IMR-90 (cell line): ENCODE measurements around the gene TSPEAR. TPM values are rescaled to one million over a fixed set of nuclear protein-coding genes. Genes with fewer than 3 reads are reported as not detected.
A peak's percentile ranks its signal among the peaks of the same experiment; 100 is the strongest.

Experiments used
- ATAC-seq: fragments of 200-7000 bp; cut with Tn5 transposase; 2 replicates; pipeline ENCODE4 v1.9.1; 2020; ENCODE audit warnings: low read depth, mild to moderate bottlenecking, moderate library complexity
- Bru-seq: library from RNA; stranded (reverse); fragments of 400-500 nt; gene quantifications from one replicate; lab custom pipeline; 2021; lab: Mats Ljungman, UMichigan
- BruChase-seq, 2 experiments: library from RNA; stranded (reverse); fragments of 400-500 nt; gene quantifications; one replicate each; lab custom pipeline; 2021; lab: Mats Ljungman, UMichigan
- BruUV-seq: library from RNA; stranded (reverse); fragments of 400-500 nt; replicated peaks from 2 replicates; lab custom pipeline; 2021; lab: Mats Ljungman, UMichigan
- CTCF ChIA-PET: fragments of 300-600 bp; formaldehyde crosslinking; extraction: SDS; loops from one replicate; lab custom pipeline; 2021; ENCODE audit warnings: antibody characterized with exemption; lab: Yijun Ruan, JAX
- POLR2A ChIA-PET: fragments of 300-600 bp; sonication (Branson Sonifier 250); formaldehyde crosslinking; loops from one replicate; lab custom pipeline; 2022; ENCODE audit warnings: antibody characterized with exemption; ENCODE audit not compliant: unreplicated experiment; lab: Charles Lee
- DNase-seq: peaks from one replicate; pipeline ENCODE4 v3.0.0; 2013
- H2AFZ ChIP-seq: replicated peaks from 2 replicates; pipeline ENCODE3; 2013; ENCODE audit warnings: low read length, mild to moderate bottlenecking; ENCODE audit not compliant: poor library complexity
- H2AK5ac ChIP-seq: 2 replicates; pipeline ENCODE4 v1.6.1; 2013; ENCODE audit warnings: low read depth, low read length, inconsistent platforms
- H2AK9ac ChIP-seq: replicated peaks from 2 replicates; pipeline ENCODE3; 2013; ENCODE audit warnings: mild to moderate bottlenecking, low read depth, low read length, moderate library complexity; ENCODE audit not compliant: poor library complexity
- H2BK120ac ChIP-seq: 2 replicates; pipeline ENCODE4 v1.6.1; 2013; ENCODE audit warnings: low read depth, low read length, inconsistent platforms
- H2BK15ac ChIP-seq: 3 replicates; pipeline ENCODE4 v1.6.1; 2013; ENCODE audit warnings: low read depth, low read length, inconsistent platforms
- H2BK20ac ChIP-seq: 2 replicates; pipeline ENCODE4 v1.6.1; 2013; ENCODE audit warnings: low read depth, mild to moderate bottlenecking, inconsistent platforms, low read length, moderate library complexity
- H2BK5ac ChIP-seq: 2 replicates; pipeline ENCODE4 v1.6.1; 2013; ENCODE audit warnings: mild to moderate bottlenecking, low read depth, low read length, inconsistent platforms; ENCODE audit not compliant: poor library complexity, severe bottlenecking
- H3K14ac ChIP-seq: replicated peaks from 2 replicates; pipeline ENCODE4 v1.6.1; 2013; ENCODE audit warnings: low read depth, low read length, inconsistent platforms
- H3K18ac ChIP-seq: 2 replicates; pipeline ENCODE4 v1.6.1; 2013; ENCODE audit warnings: low read depth, low read length, control low read depth
- H3K23ac ChIP-seq: 2 replicates; pipeline ENCODE4 v1.6.1; 2013; ENCODE audit warnings: low read depth, low read length, inconsistent platforms
- H3K27ac ChIP-seq: 2 replicates; pipeline ENCODE4 v1.5.1; 2013; ENCODE audit warnings: mild to moderate bottlenecking, control low read depth, low read length; ENCODE audit not compliant: insufficient read depth
- H3K27me3 ChIP-seq: 2 replicates; pipeline ENCODE4 v1.6.1; 2013; ENCODE audit warnings: low read length; ENCODE audit not compliant: control insufficient read depth, insufficient read depth
- H3K36me3 ChIP-seq: 2 replicates; pipeline ENCODE4 v1.6.1; 2013; ENCODE audit warnings: low read length, mixed read lengths; ENCODE audit not compliant: control insufficient read depth, insufficient read depth
- H3K4ac ChIP-seq: 2 replicates; pipeline ENCODE4 v1.6.1; 2013; ENCODE audit warnings: low read depth, low read length, inconsistent platforms
- H3K4me1 ChIP-seq: 2 replicates; pipeline ENCODE4 v1.6.1; 2013; ENCODE audit warnings: low read length, mixed read lengths; ENCODE audit not compliant: control insufficient read depth, insufficient read depth
- H3K4me2 ChIP-seq: 2 replicates; pipeline ENCODE4 v1.6.1; 2013; ENCODE audit warnings: low read depth, mild to moderate bottlenecking, control low read depth, low read length, moderate library complexity
- H3K4me3 ChIP-seq: 2 replicates; pipeline ENCODE4 v1.5.1; 2013; ENCODE audit warnings: low read depth, mild to moderate bottlenecking, control low read depth, low read length, moderate library complexity; ENCODE audit not compliant: insufficient read depth
- H3K56ac ChIP-seq: 2 replicates; pipeline ENCODE4 v1.6.1; 2013; ENCODE audit warnings: low read length, inconsistent platforms; ENCODE audit not compliant: insufficient read depth; ENCODE audit errors: extremely low read depth
- H3K79me1 ChIP-seq, 2 experiments: 2 replicates each; pipeline ENCODE4 v1.6.1; 2013; ENCODE audit warnings: low read length in 2 of 2, inconsistent platforms in 1 of 2, low read depth in 1 of 2
- H3K9ac ChIP-seq: 2 replicates; pipeline ENCODE4 v1.6.1; 2013; ENCODE audit warnings: low read depth, low read length, control low read depth
- H3K9me1 ChIP-seq: 2 replicates; pipeline ENCODE4 v1.6.1; 2013; ENCODE audit warnings: low read length, inconsistent platforms; ENCODE audit not compliant: insufficient read depth
- H3K9me3 ChIP-seq: 2 replicates; pipeline ENCODE4 v1.6.1; 2013; ENCODE audit warnings: low read length; ENCODE audit not compliant: control insufficient read depth, insufficient read depth
- H4K20me1 ChIP-seq: 2 replicates; pipeline ENCODE4 v1.6.1; 2013; ENCODE audit warnings: low read length, inconsistent platforms; ENCODE audit not compliant: insufficient read depth
- H4K5ac ChIP-seq: 2 replicates; pipeline ENCODE4 v1.6.1; 2013; ENCODE audit warnings: mild to moderate bottlenecking, low read depth, low read length, control low read depth
- H4K8ac ChIP-seq, 2 experiments: 2 replicates each; pipeline ENCODE4 v1.6.1; 2013; ENCODE audit warnings: low read depth in 2 of 2, low read length in 2 of 2, control low read depth in 1 of 2, inconsistent platforms in 1 of 2
- H4K91ac ChIP-seq: 2 replicates; pipeline ENCODE4 v1.6.1; 2013; ENCODE audit warnings: low read depth, low read length, inconsistent platforms; ENCODE audit not compliant: insufficient read depth
- BHLHE40 ChIP-seq: fragments of 150-350 bp; IDR thresholded peaks from 2 replicates; pipeline ENCODE4 v1.6.1; 2016; ENCODE audit warnings: mild to moderate bottlenecking, low read depth, low read length
- CEBPB ChIP-seq: IDR thresholded peaks from 2 replicates; pipeline ENCODE4 v1.6.1; 2012; ENCODE audit warnings: low read depth, low read length, improper control_type of control experiment
- MAZ ChIP-seq: IDR thresholded peaks from 2 replicates; pipeline ENCODE4 v1.6.1; 2012; ENCODE audit warnings: low read depth, mild to moderate bottlenecking, low read length, improper control_type of control experiment, moderate library complexity, borderline replicate concordance
- MXI1 ChIP-seq: IDR thresholded peaks from 2 replicates; pipeline ENCODE4 v1.6.1; 2012; ENCODE audit warnings: low read depth, mild to moderate bottlenecking, low read length, moderate library complexity, borderline replicate concordance
- NFE2L2 ChIP-seq: fragments of 150-350 bp; IDR thresholded peaks from 2 replicates; pipeline ENCODE4 v1.6.1; 2016; ENCODE audit warnings: low read depth, mild to moderate bottlenecking, low read length
- POLR2A ChIP-seq: IDR thresholded peaks from 2 replicates; pipeline ENCODE4 v1.6.1; 2012; ENCODE audit warnings: mild to moderate bottlenecking, low read depth, low read length
- RFX5 ChIP-seq: IDR thresholded peaks from 2 replicates; pipeline ENCODE4 v1.8.0; 2012; ENCODE audit warnings: low read depth, mild to moderate bottlenecking, low read length, moderate library complexity
- SMC3 ChIP-seq: fragments of 150-350 bp; IDR thresholded peaks from 2 replicates; pipeline ENCODE4 v1.6.1; 2016; ENCODE audit warnings: low read depth, mild to moderate bottlenecking, antibody characterized with exemption, low read length, moderate library complexity
- WGBS, 2 experiments: methylation state at CpG; one replicate each; pipeline versions ENCODE4 v1.1.5 to v1.1.7; 2013; ENCODE audit warnings: missing lambda C conversion rate in 2 of 2; ENCODE audit not compliant: insufficient read length in 1 of 2; ENCODE audit errors: extremely low coverage in 2 of 2; 5-methylcytosine and 5-hydroxymethylcytosine counted together
- dilution Hi-C: fragments of 300-500 bp; cut with HindIII; formaldehyde crosslinking; loops from one replicate; pipeline ENCODE4 v1.14.3; 2018; ENCODE audit warnings: low sequenced_read_pairs; ENCODE audit not compliant: unreplicated experiment
- in situ Hi-C: fragments of 300-500 bp; cut with MboI; formaldehyde crosslinking; loops from 3 replicates; pipeline ENCODE4 v1.14.3; 2019; ENCODE audit warnings: low sequenced_read_pairs, inconsistent platforms, mixed read lengths
- intact Hi-C: fragments of 100-400 bp; cut with micrococcal nuclease; formaldehyde crosslinking; loops from 2 replicates; pipeline ENCODE4 v1.10.0; 2022
- long read RNA-seq: library from polyadenylated mRNA; unstranded; transcript quantifications from one replicate; pipeline ENCODE4 v2.0.0, GENCODE V29; 2021; ENCODE audit not compliant: unreplicated experiment
- polyA plus RNA-seq, 3 experiments: library from polyadenylated mRNA; depleted of rRNA; stranded (reverse); fragments of >200 nt; gene quantifications; 2 replicates each; pipeline ENCODE4 v1.2.3, GENCODE V29; 2012; ENCODE audit warnings: low replicate concordance in 1 of 3
- total RNA-seq: library from RNA; depleted of rRNA; stranded (reverse); fragments of >200 nt; gene quantifications from 2 replicates; pipeline ENCODE4 v1.2.3, GENCODE V29; 2012; rRNA removed
- TF ChIP-seq, protein P1 (sequence below): conservative IDR thresholded peaks from 2 replicates; pipeline ENCODE4 v1.5.1; 2012; ENCODE audit warnings: mild to moderate bottlenecking, low read depth, low read length, improper control_type of control experiment
- TF ChIP-seq, protein P2 (sequence below): fragments of 150-350 bp; IDR thresholded peaks from 2 replicates; pipeline ENCODE4 v1.6.1; 2016; ENCODE audit warnings: low read depth, mild to moderate bottlenecking, low read length, moderate library complexity, borderline replicate concordance

Gene TSPEAR
- total RNA-seq (not detected in 2 replicates), polyA plus RNA-seq (2012; rRNA removed) (not detected in 2 replicates), Bru-seq, nascent RNA (percentile 0 among the genes with signal in this experiment), BruChase-seq, experiment 1, labeled RNA remaining after a 6-hour chase (not detected), BruChase-seq, experiment 2, labeled RNA remaining after a 2-hour chase (percentile 0 among the genes with signal in this experiment)
- polyA plus RNA-seq (2012; cell fraction: cytosol; rRNA removed), result not detected in 2 replicates
- polyA plus RNA-seq (2012; cell fraction: nucleus; rRNA removed; ENCODE audit: low replicate concordance), result not detected in 2 replicates
- long read RNA-seq, result 0 reads

DNA sequence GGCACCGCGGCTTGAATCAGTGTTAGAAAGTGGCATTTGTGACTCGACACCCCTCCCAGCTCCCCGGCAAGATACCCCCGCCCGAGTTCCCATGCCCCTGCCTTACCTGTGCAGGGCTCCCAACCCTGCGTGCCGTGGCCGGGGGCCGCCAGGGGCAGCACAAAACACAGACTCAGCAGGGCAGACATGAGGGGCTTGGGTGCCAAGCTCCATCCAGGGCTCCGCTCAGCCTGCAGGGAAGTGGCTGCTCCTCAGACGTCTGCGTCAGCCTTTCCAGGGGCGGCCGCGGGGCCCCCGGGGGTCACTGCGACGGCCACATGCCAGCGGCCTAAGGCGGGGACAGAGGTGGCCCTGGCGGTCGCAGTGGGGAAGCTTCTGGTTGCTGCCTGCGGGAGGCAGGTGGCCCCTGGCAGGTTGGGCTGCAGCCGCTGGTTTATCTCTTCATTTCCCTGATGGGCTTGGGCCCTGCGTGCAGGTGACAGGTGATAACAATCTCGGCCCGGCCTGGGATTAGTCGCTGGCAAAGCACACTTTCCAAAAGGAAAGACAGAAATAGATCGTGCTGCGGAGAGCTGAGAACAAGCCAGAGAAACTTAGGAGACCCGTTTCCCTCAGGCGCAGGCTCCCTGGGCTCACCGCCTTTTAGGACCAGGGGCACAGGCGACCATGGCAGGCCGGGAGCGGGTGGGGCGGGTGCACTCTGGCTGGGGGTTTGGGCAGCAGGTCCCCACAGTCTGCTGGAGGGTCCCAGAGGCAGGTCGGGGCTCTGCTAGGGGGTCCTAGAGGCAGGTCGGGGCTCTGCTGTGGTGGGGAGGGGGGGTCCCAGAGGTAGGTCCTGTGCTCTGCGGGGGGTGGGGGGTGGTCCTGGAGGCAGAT is at the start of gene TSPEAR:
TSPEAR (minus strand) TSS at position 246 of the 876 bp plus-strand sequence; CDS start at position 188, 58 bp downstream.
- ChIA-PET POLR2A (no interaction called here), CTCF (no interaction called here)
- H3K56ac ChIP-seq, result no peak within 1 kb of the TSS

More for the DNA sequence above, at the start of gene TSPEAR:
- in situ Hi-C loops, result no loop called here
- Histone ChIP-seq H3K27ac (no peak within 1 kb of the TSS), H4K91ac (no peak within 1 kb of the TSS), H3K27me3 (peaks cover 80% of the 10 kb centered on the region), H3K9me1 (no peaks in the 10 kb centered on the region), H2AK9ac (no peak within 1 kb of the TSS), H3K4ac (no peak within 1 kb of the TSS), H4K5ac (no peak within 1 kb of the TSS), H2AFZ (no peak within 1 kb of the TSS), H2BK120ac (no peak within 1 kb of the TSS), H2BK20ac (no peak within 1 kb of the TSS), H2BK15ac (no peak within 1 kb of the TSS), H3K4me3 (no peak within 1 kb of the TSS), H3K4me1 (peaks cover 1% of the 10 kb centered on the region; the same call in 1 of the 2 replicates), H3K4me2 (no peak within 1 kb of the TSS), H4K8ac (no peak within 1 kb of the TSS), H3K9me3 (no peaks in the 10 kb centered on the region), H3K23ac (no peak within 1 kb of the TSS), H3K36me3 (no peaks in the 10 kb centered on the region), H3K18ac (no peak within 1 kb of the TSS), H3K79me1 (no peaks in the 10 kb centered on the region), H2BK5ac (no peak within 1 kb of the TSS), H3K9ac (no peak within 1 kb of the TSS), H3K14ac (no peak within 1 kb of the TSS), H4K20me1 (no peaks in the 10 kb centered on the region), H2AK5ac (no peak within 1 kb of the TSS)
- intact Hi-C loops, result loop anchor here (10.0 kb wide), 1 partner anchor 57 kb away; the partner anchor contains the start of genes KRTAP12-3 and KRTAP12-4
- no peak for DNase-seq
- no TSS peak for BruUV-seq
- TF ChIP-seq, protein P1, sequence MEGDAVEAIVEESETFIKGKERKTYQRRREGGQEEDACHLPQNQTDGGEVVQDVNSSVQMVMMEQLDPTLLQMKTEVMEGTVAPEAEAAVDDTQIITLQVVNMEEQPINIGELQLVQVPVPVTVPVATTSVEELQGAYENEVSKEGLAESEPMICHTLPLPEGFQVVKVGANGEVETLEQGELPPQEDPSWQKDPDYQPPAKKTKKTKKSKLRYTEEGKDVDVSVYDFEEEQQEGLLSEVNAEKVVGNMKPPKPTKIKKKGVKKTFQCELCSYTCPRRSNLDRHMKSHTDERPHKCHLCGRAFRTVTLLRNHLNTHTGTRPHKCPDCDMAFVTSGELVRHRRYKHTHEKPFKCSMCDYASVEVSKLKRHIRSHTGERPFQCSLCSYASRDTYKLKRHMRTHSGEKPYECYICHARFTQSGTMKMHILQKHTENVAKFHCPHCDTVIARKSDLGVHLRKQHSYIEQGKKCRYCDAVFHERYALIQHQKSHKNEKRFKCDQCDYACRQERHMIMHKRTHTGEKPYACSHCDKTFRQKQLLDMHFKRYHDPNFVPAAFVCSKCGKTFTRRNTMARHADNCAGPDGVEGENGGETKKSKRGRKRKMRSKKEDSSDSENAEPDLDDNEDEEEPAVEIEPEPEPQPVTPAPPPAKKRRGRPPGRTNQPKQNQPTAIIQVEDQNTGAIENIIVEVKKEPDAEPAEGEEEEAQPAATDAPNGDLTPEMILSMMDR, result no peak
- no peak for TF ChIP-seq BHLHE40
- TF ChIP-seq CEBPB, result no peak
- no peak for TF ChIP-seq MAZ
- TF ChIP-seq MXI1, result no peak
- TF ChIP-seq SMC3, result no peak
- no peak for TF ChIP-seq POLR2A
- TF ChIP-seq, protein P2, sequence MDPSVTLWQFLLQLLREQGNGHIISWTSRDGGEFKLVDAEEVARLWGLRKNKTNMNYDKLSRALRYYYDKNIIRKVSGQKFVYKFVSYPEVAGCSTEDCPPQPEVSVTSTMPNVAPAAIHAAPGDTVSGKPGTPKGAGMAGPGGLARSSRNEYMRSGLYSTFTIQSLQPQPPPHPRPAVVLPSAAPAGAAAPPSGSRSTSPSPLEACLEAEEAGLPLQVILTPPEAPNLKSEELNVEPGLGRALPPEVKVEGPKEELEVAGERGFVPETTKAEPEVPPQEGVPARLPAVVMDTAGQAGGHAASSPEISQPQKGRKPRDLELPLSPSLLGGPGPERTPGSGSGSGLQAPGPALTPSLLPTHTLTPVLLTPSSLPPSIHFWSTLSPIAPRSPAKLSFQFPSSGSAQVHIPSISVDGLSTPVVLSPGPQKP, result no peak
- no peak for TF ChIP-seq RFX5
- TF ChIP-seq NFE2L2, result no peak
- dilution Hi-C loops, result no loop called here
- ATAC-seq, result no peak
- 3% methylated on average over 21 of the region's 41 CpGs; no CpG with 5 or more reads in 1 of the 2 experiments for WGBS, 2 experiments
